Measurements from ENCODE around the gene SNX3. TPM values are rescaled to one million over a fixed set of nuclear protein-coding genes. Genes with fewer than 3 reads are reported as not detected.

The SNX3 gene
- 157 and 163 TPM in 2 replicates for total RNA-seq

GRCh38 chr6:108260809-108261569 lies at the start of gene SNX3:
TSS of gene SNX3 (minus strand) at chr6:108261040. CDS start at chr6:108260921, 119 bp downstream.

DNA sequence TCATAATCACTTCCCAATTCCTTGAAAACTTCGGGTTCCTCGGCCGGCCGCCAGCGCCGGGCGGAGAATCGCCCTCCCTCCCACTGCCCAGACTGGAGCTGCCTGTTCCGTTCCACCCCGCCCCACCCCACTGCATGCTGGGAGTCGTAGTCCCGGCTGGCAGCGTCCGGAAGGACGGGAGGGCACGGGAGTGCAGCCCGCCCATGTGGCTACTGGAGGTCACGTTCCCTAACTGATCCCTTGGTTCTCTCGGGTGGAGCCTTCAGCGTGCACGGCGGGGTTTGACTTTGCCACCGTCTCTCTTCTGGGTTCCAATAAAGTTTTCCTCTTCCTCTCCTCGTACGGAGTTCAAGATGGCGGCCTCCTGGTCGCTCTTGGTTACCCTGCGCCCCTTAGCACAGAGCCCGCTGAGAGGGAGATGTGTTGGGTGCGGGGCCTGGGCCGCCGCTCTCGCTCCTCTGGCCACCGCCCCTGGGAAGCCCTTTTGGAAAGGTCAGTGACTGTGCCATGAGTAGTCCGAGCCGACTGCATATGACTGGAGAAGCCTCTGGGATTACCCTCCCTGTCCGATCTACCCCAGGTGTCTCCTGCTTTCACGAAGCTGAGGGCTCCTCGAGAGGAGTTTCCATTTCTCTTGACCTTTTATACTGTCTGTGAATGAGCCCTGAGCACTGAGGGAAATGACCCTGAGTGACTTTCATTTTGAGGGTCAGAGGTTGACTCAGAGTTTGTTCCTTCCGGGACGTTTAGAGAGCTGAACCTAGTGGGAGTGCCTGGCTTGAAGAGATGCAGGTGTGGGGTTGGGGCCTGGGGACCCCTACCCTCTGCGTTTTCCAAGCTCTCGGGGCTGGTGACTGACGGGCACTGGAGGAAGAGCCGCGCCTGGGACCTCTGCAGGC lies 34.1 kb upstream of the SNX3 start, which contains the start of gene AFG1L:
Gene AFG1L, plus strand, starts transcription at position 328 of the 899 bp plus-strand sequence. Its CDS starts 26 bp downstream, at position 354.

DNA sequence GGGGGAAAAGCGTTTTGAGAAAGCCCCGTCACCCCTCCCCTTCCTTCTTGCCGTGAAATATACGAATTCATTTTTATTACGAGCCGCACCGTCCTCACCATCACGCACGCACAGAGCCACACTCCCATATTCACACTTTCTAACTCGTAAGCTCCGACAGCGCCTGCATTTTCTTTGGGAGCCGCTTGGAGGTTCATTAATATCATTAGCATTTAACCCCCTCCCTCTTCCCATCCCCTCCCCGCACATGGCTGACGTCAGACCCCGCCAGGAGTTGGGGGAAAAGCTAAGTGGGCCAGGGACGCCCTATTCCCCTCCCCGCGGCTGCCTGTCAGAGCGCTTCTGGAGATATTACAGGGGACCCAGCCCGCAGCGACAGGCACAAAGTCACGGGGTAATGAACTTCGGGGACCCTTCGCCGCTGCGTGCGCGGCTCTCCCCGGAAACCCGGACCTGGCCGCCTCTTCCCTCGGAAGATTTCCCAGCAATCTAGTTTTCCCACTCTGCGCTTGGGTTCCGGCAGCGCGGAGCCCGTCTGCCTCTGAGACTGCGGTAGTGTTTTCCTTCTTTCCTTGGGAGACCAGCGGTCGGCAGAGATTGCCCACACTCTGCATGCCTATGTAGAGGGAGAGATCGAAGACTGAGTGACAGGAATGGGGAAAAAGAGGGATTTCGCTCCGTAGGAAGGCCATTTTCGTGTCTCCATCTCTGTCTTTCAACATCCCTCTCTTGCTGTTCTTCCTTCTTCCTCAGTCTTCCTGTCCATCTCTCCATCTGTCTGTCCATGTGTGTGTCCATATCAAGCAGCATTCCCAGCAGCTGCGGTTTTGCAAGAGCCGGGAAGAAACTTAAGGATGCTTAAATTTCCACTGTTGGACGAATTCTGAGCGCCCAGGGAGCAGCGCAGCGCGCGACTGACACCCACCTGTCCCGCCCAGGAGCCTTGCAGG lies 94.9 kb downstream of the SNX3 start, which contains the start of gene NR2E1:
Gene NR2E1, plus strand, starts transcription at position 309 of the 950 bp plus-strand sequence. CDS start 744 bp downstream, outside the sequence.

Other genes starting within 250 kb of the SNX3 start
- 32.1 and 37.9 TPM in 2 replicates for gene OSTM1, start 186.3 kb downstream of the SNX3 start, total RNA-seq
- not detected in 2 replicates for gene NR2E1, start 95.0 kb downstream of the SNX3 start, total RNA-seq
- 0.73 and 4.2 TPM in 2 replicates for gene AFG1L, start 34.0 kb upstream of the SNX3 start, total RNA-seq

Measured in cardiac ventricle fibroblast (primary cell).